ENCODE results near the gene CBX7. TPM values are rescaled to one million over a fixed set of nuclear protein-coding genes. Genes with fewer than 3 reads are reported as not detected.

Gene CBX7
- total RNA-seq, 1 experiment from 2014 or later: 7.9 TPM

DNA sequence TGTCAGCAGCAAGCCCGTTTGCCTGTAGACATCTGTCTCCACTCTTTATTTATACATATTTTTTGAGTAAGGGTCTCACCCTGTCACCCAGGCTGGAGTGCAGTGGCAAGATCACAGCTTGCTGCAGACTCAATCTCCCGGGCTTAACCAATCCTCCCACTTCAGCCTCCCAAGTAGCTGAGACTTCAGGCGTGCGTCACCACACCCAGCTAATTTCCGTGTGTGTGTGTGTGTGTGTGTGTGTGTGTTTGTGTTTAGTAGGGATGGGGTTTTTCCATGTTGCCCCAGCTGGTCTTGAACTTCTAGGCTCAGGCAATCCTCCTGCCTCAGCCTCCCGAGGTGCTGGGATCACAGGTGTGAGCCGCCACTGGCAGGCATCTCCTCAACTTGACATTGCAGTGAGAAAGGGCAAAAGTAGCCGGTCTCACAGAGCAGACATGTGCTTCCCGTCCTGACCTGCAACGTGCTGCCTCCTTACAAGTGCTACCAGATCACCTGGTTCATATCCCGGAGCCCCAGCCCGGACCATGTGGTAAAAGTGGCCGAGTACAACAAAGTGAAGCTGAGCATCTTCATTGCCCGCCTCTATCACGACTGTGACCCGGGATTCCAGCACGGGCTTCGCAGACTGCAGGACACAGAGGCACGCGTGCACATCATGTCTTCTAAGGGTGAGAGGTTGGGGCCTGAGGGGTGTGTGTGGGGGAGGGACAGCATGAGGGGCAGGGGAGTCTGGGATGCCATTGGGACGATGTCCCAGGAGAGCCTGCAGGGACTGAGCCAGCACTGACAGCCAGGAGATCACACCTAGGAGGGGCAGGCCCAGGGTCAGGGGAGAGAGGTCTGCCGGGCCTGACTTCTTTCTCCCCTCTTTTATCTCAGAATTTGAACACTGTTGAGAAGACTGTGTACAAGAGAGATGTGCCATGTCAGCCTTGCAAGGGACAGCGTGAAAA lies 61.1 kb downstream of the CBX7 start:
- no peaks in the 10 kb centered on the region for H3K36me3 ChIP-seq
- H3K9me3 ChIP-seq: no peaks in the 10 kb centered on the region
- no peak overlapping the region for H3K4me3 ChIP-seq
- DNase-seq: no peak
- no peaks in the 10 kb centered on the region for H3K27me3 ChIP-seq

DNA sequence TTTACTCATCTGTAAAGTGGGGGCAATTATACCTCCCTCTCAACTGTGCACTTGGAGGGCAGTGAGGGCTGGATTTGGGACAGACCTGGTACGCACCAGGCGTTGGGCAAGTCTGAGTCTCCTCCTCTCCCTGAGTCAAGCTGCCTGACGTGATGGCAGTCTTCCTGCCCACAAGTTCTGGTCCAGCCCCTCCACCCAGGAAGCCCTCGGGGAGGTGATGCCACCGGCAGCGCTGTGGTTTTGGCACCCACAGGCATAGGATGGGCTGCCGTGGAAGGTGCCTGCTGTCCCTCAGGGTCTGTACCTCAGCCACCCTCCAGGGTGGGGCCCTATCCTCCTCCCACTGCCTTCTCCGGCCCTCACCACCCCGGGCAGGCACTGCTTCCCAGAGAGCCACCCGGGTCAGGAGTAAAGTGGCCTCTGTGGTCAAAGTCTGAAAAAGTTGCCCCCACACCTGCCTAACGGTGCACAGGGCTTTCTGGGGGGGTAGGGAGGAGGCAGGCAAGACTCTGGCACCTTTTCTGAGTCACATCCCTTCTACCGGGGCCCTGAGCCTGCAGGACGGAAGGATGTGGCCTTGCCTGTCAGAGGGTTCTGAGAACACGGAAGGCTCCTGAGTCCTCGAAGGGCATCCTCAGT lies 61.9 kb downstream of the CBX7 start:
- Histone ChIP-seq H3K9me3 (no peaks in the 10 kb centered on the region), H3K4me3 (no peak overlapping the region), H3K27me3 (no peaks in the 10 kb centered on the region), H3K36me3 (no peaks in the 10 kb centered on the region)
- DNase-seq: peak; percentile 18

DNA sequence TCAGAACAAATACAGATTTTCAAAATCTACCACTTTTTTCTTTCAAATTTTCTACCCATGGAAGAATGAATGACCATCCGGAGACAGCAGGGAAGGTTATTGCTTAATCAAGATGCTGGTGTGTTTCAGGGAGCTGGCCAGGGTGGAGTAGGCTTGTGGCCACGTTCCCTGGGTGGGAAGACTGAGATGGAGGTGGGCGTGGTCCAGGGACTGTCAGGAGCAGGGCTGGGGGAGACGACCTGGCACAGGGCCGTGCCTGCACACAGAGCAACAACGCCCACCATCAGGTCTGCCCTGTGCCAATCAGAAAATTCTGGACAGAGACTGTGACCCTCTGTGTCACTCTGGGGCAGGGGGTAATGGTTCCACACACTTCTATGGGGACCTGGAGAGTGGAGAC lies 62.6 kb downstream of the CBX7 start:
- Histone ChIP-seq H3K36me3 (no peaks in the 10 kb centered on the region), H3K9me3 (no peaks in the 10 kb centered on the region), H3K4me3 (no peak overlapping the region), H3K27me3 (no peaks in the 10 kb centered on the region)
- DNase-seq: no peak

DNA sequence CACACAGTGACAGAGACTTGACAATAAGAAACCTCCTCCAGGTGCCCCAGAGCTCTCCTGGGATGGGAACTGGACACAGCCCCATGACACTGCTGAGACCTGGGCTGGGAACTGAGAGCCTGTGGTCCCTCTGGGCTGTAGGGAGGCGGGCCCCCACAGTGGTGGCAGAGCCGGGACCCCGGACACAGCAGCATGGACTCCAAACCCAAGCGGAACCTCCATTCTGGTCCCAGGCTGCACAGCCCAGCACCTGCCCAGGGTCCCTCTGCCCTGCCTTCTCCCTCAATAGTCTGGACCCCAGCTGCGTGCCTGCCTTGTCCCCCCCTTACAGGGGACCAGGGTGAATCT lies 63.8 kb downstream of the CBX7 start:
- H3K36me3 ChIP-seq: no peaks in the 10 kb centered on the region
- H3K4me3 ChIP-seq: no peak overlapping the region
- no peaks in the 10 kb centered on the region for H3K27me3 ChIP-seq
- no peak for DNase-seq
- H3K9me3 ChIP-seq: no peaks in the 10 kb centered on the region

DNA sequence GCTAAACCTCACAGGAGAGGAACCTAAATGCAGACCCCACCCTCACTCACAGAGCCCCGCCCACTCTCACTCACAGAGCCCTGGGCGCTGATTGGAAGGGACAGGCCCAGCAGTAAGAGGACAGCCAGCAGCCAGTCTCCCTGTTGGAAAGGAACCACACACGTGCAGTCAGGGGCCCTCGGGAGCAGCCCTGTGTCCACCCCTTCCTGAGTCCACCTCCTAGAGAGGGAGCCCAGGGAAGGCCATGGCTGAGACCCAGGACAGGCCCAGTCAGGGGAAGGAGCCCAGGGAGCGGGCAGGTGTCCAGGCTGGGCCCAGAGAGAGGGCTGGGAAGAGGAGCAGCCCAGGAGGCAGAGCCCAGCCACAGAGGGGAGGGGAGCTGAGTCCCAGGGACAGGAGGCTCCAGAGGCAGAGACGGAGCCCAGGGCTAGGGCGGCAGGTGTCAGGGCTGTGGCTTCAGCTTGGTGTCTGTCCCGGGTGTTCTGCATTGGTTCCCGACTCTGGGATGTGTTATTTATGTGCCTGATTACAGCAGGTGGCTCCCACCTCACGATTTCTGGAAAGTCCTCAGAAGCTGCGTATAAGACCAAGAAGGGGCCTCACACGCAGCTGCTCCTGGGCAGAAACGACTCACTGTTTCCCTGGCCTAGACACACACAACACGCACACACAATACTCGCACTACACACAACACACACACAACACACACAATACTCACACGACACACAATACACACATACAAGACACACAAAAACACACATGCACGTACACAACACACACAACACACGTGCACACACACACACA lies 64.4 kb downstream of the CBX7 start:
- Histone ChIP-seq H3K9me3 (no peaks in the 10 kb centered on the region), H3K27me3 (no peaks in the 10 kb centered on the region), H3K36me3 (no peaks in the 10 kb centered on the region), H3K4me3 (no peak overlapping the region)
- no peak for DNase-seq

DNA sequence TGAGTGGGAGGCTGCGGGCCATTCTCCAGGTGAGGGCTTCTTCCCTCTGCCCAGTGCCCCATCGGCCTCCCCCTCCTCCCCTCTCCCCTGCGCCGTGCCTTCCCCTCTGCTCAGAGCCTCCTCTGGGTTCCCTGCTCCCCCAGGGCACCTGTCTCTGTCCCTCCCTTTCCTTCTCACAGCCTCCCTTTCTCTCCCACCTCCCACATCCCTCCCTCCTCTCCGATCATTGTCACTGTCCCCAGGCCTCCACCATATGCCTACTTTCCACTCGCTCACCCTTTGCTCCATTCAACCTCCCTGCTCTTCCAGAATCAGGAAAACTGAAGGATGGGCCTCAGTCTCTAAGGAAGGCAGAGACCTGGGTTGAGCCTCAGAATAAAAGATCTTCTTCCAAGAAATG lies 65.4 kb downstream of the CBX7 start:
- no peaks in the 10 kb centered on the region for H3K36me3 ChIP-seq
- H3K27me3 ChIP-seq: no peaks in the 10 kb centered on the region
- no peak overlapping the region for H3K4me3 ChIP-seq
- no peak for DNase-seq
- H3K9me3 ChIP-seq: no peaks in the 10 kb centered on the region

DNA sequence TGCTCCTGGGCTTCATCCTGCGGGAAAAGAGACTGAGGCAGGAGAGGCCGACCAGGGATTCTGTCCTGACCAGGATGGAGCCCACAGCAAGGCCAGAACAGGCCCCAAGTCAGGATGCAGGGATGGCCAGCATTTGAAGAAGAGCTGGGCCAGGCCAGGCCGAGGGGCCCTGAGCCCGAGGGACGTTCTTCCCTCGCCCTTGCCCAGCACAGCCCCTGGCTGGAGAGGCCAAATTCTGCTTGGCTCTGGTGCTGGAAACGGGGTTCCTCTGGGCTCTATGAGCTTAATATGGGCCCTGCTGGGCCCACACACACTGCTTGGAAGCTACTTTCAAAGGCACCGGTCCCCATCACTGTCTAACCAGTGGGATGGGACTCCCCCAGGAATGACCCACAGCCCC lies 67.8 kb downstream of the CBX7 start:
- Histone ChIP-seq H3K27me3 (no peaks in the 10 kb centered on the region), H3K9me3 (no peaks in the 10 kb centered on the region), H3K36me3 (no peaks in the 10 kb centered on the region), H3K4me3 (no peak overlapping the region)
- DNase-seq: no peak

DNA sequence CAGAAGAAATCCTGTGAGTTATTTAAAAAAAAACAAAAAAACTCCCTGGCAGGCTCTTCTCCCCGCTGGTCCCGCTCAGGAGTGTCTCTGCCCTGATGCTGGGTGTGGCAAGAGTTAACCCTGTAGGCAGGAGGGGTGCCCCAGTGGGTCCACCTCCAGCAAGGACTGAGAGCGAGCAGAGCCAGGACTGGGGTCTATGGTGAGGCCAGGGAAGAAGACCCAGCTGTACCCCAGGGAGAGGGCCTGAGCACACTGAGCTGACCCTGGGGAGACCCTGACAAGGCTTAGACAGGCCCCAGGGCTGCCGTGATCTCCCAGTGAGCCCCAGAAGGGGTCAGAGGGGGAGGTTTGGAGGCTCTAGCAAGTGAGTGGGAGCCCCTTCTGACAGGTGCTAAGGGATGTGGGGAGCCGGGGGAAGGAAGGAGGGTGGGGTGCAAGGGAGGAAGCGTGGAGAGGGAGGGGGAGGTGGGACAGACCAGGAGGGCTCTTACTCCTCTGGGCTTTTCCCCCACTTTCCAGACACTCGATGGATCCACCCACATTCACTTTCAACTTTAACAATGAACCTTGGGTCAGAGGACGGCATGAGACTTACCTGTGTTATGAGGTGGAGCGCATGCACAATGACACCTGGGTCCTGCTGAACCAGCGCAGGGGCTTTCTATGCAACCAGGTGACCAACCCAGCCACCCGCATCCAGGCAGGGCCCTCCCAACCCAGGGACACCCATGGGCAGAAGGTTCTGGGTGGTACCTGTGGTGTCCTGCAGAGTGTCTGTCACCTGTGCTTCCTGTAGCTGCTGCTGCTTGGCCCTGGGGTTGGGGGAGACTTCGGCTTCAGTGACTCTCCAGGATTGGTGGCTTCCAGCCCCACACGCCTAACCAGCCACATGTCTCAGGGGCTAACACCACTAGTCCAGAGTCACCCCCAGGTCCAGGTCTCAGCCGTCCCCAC lies 69.0 kb downstream of the CBX7 start:
- DNase-seq: no peak
- Histone ChIP-seq H3K4me3 (no peak overlapping the region), H3K27me3 (no peaks in the 10 kb centered on the region)

DNA sequence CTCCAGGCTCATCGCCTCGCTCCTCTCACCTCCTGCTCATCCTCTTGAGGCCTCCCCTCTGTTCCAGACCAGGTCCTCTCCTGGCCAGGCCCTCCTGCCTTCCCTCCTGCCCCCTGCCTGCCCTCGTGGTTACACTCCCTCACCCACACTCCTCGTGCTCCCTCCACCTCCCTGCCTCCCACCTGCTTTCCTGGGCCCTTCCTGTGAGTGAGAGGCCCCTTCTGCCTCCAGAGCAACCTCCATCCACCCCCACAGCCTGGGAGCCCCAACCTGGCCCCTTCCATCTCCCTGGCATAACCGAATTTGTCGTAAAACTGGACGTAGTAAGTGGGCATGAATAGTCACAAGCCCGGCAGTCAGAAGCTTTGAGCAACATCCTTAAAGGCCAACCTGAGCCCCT lies 70.9 kb downstream of the CBX7 start:
- H3K4me3 ChIP-seq: no peak overlapping the region
- DNase-seq: no peak
- no peaks in the 10 kb centered on the region for H3K9me3 ChIP-seq
- no peaks in the 10 kb centered on the region for H3K36me3 ChIP-seq
- no peaks in the 10 kb centered on the region for H3K27me3 ChIP-seq

More for the DNA sequence above, 69.0 kb downstream of the CBX7 start:
- H3K9me3 ChIP-seq: no peaks in the 10 kb centered on the region
- H3K36me3 ChIP-seq: no peaks in the 10 kb centered on the region

DNA sequence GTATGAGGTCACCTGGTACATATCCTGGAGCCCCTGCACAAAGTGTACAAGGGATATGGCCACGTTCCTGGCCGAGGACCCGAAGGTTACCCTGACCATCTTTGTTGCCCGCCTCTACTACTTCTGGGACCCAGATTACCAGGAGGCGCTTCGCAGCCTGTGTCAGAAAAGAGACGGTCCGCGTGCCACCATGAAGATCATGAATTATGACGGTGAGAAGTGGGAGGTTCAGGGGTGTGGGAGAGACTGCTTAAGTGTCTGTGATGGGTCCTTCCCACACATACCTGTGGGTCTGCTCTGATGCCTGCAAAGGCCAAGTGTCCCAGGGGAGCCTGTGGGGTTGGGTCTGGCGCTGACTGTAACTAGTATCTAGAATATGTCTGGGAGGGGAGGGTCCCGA lies 71.5 kb downstream of the CBX7 start:
- Histone ChIP-seq H3K4me3 (no peak overlapping the region), H3K9me3 (no peaks in the 10 kb centered on the region), H3K27me3 (no peaks in the 10 kb centered on the region), H3K36me3 (no peaks in the 10 kb centered on the region)
- DNase-seq: no peak

Other genes starting within 250 kb of the CBX7 start
- not detected in 2 replicates for gene APOBEC3A, start 195.1 kb downstream of the CBX7 start, total RNA-seq (2014; rRNA removed; shearing (Covaris generic); ENCODE audit: low replicate concordance)
- 3.6 and 4.5 TPM in 2 replicates for gene APOBEC3B, start 170.3 kb downstream of the CBX7 start, total RNA-seq (2014; rRNA removed; shearing (Covaris generic); ENCODE audit: low replicate concordance)
- gene APOBEC3C, start 138.4 kb downstream of the CBX7 start, total RNA-seq (2014; rRNA removed; shearing (Covaris generic); ENCODE audit: low replicate concordance): 2.0 and 2.1 TPM in 2 replicates
- gene APOBEC3D, start 131.6 kb downstream of the CBX7 start, total RNA-seq (2014; rRNA removed; shearing (Covaris generic); ENCODE audit: low replicate concordance): not detected in 2 replicates
- 0.20 TPM in 1 of 2 replicates, not detected in the other for gene APOBEC3F, start 111.8 kb downstream of the CBX7 start, total RNA-seq (2014; rRNA removed; shearing (Covaris generic); ENCODE audit: low replicate concordance)
- gene APOBEC3G, start 75.4 kb downstream of the CBX7 start, total RNA-seq (2014; rRNA removed; shearing (Covaris generic); ENCODE audit: low replicate concordance): 0.76 TPM in 1 of 2 replicates, not detected in the other
- gene APOBEC3H, start 55.4 kb downstream of the CBX7 start, total RNA-seq (2014; rRNA removed; shearing (Covaris generic); ENCODE audit: low replicate concordance): not detected in 2 replicates
- 0.13 and 0.57 TPM in 2 replicates for gene PDGFB, start 92.3 kb upstream of the CBX7 start, total RNA-seq (2014; rRNA removed; shearing (Covaris generic); ENCODE audit: low replicate concordance)
- gene RPL3, start 166.9 kb upstream of the CBX7 start, total RNA-seq (2014; rRNA removed; shearing (Covaris generic); ENCODE audit: low replicate concordance): 2,271 and 3,763 TPM in 2 replicates
- gene SYNGR1, start 197.3 kb upstream of the CBX7 start, total RNA-seq (2014; rRNA removed; shearing (Covaris generic); ENCODE audit: low replicate concordance): 32.3 and 58.3 TPM in 2 replicates
- 24.1 and 32.9 TPM in 2 replicates for gene TAB1, start 247.1 kb upstream of the CBX7 start, total RNA-seq (2014; rRNA removed; shearing (Covaris generic); ENCODE audit: low replicate concordance)

All from MG63 (cell line).